Naive thymus-derived CD4-positive, alpha-beta T cell (primary cell): ENCODE measurements around the gene FAM32A. TPM values are rescaled to one million over a fixed set of nuclear protein-coding genes. Genes with fewer than 3 reads are reported as not detected.

ENCODE experiments used
- ATAC-seq: fragments of 150-1000 bp; cut with Tn5 transposase; 2 replicates; pipeline ENCODE4 v1.10.0; 2021; ENCODE audit warnings: mild to moderate bottlenecking, moderate library complexity
- CTCF ChIA-PET: fragments of 350-600 bp; sonication (Branson Sonifier 250); formaldehyde crosslinking; loops from one replicate; lab custom pipeline; 2021; ENCODE audit warnings: antibody characterized with exemption; lab: Charles Lee
- POLR2A ChIA-PET: fragments of 350-600 bp; sonication (Branson Sonifier 250); formaldehyde crosslinking; loops from one replicate; lab custom pipeline; 2021; ENCODE audit warnings: antibody characterized with exemption, inconsistent platforms; lab: Charles Lee
- DNase-seq, 9 donors: peaks; one replicate each; pipeline versions ENCODE4 v3.0.0 to v3.0.0-alpha.2; 2020 to 2022; ENCODE audit warnings: mixed read lengths in 1 of 9
- H3K27ac ChIP-seq: one replicate; pipeline ENCODE4 v1.7.0; 2013; ENCODE audit warnings: mild to moderate bottlenecking, low read depth, low read length, moderate library complexity
- H3K27me3 ChIP-seq, 2 donors: one replicate each; pipeline ENCODE4 v1.7.0; 2013; ENCODE audit warnings: low read length in 2 of 2, mild to moderate bottlenecking in 2 of 2, moderate library complexity in 2 of 2; ENCODE audit not compliant: control insufficient read depth in 2 of 2, insufficient read depth in 2 of 2
- H3K36me3 ChIP-seq, 3 experiments: 1 replicate in 2 of 3; 2 replicates in 1 of 3; pipeline ENCODE4 v1.7.0; 2013; ENCODE audit warnings: low read length in 3 of 3, mild to moderate bottlenecking in 3 of 3, moderate library complexity in 1 of 3; ENCODE audit not compliant: insufficient read depth in 3 of 3, control insufficient read depth in 2 of 3
- H3K4me1 ChIP-seq, 2 donors: one replicate each; pipeline ENCODE4 v1.7.0; 2013; ENCODE audit warnings: low read length in 2 of 2, mild to moderate bottlenecking in 2 of 2, moderate library complexity in 1 of 2; ENCODE audit not compliant: control insufficient read depth in 2 of 2, insufficient read depth in 2 of 2
- H3K4me3 ChIP-seq: 2 replicates; pipeline ENCODE4 v1.7.0; 2013; ENCODE audit warnings: mild to moderate bottlenecking, low read length
- H3K9me3 ChIP-seq, 3 experiments: 1 replicate in 2 of 3; 2 replicates in 1 of 3; pipeline ENCODE4 v1.7.0; 2013; ENCODE audit warnings: low read length in 3 of 3; ENCODE audit not compliant: control insufficient read depth in 2 of 3
- H3K27ac Mint-ChIP-seq, 9 donors: one replicate each; pipeline ENCODE4 v1.8.0; 2020 to 2022; ENCODE audit warnings: mixed read lengths in 9 of 9, mild to moderate bottlenecking in 8 of 9, moderate library complexity in 5 of 9, inconsistent platforms in 2 of 9
- H3K27me3 Mint-ChIP-seq, 5 donors: one replicate each; pipeline ENCODE4 v1.8.0; 2021 to 2022; ENCODE audit warnings: mixed read lengths in 5 of 5, mild to moderate bottlenecking in 1 of 5
- H3K36me3 Mint-ChIP-seq, 5 donors: one replicate each; pipeline ENCODE4 v1.8.0; 2020 to 2022; ENCODE audit warnings: mixed read lengths in 5 of 5, mild to moderate bottlenecking in 3 of 5, inconsistent platforms in 1 of 5
- H3K4me1 Mint-ChIP-seq, 7 donors: one replicate each; pipeline ENCODE4 v1.8.0; 2020 to 2022; ENCODE audit warnings: mixed read lengths in 7 of 7, mild to moderate bottlenecking in 3 of 7, inconsistent platforms in 1 of 7
- H3K4me3 Mint-ChIP-seq, 10 donors: one replicate each; pipeline ENCODE4 v1.8.0; 2020 to 2022; ENCODE audit warnings: mild to moderate bottlenecking in 10 of 10, mixed read lengths in 10 of 10, moderate library complexity in 6 of 10, inconsistent platforms in 2 of 10
- H3K9me3 Mint-ChIP-seq, 11 donors: one replicate each; pipeline ENCODE4 v1.8.0; 2020 to 2022; ENCODE audit warnings: mixed read lengths in 11 of 11, mild to moderate bottlenecking in 4 of 11, inconsistent platforms in 1 of 11, moderate library complexity in 1 of 11
- intact Hi-C, 2 donors: fragments of 100-400 bp; cut with micrococcal nuclease; formaldehyde crosslinking; loops; one replicate each; pipeline ENCODE4 v1.15.1; 2023
- polyA plus RNA-seq, 2 donors: library from polyadenylated mRNA; unstranded; fragments of 300-500 nt; fragmentation: Illumina TruSeq; gene quantifications; one replicate each; pipeline ENCODE4 v1.2.3, GENCODE V29; 2021
- total RNA-seq, 6 experiments: library from RNA in 5 of 6; stranded (reverse) in 5 of 6; gene quantifications; 1 replicate in 5 of 6; 2 replicates in 1 of 6; pipeline ENCODE4 v1.2.3 and lab custom pipeline; 2021 to 2026

FAM32A gene
- total and polyA plus RNA-seq, 7 experiments from 2014 or later = 45.9 to 177 (median 66.3) TPM

DNA sequence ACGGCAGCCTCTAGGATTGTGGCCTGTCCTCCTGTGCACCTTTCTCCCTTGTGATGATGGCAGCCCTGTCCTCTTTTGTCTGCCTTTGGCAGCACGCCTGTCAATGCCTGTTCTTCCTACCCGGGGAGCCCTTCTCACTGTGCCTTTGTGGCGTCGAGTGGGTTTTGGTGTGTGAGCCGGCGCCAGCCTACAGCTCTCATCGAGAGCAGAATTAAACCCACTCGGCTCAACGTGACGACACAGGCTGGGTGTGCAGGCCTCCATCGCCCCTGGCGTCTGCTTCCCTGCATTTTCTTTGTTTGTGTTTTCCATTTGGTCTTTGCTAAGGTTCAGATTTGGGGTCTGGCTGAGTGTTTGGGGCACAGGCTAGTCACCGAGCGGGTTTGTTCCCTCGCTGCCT lies 46.9 kb downstream of the FAM32A start:
- peaks cover 0 to 6% (median 0%) of the 10 kb centered on the region in 11 donors for H3K9me3 Mint-ChIP-seq
- Histone ChIP-seq H3K4me3 (no peak overlapping the region), H3K27me3 (no peaks in the 10 kb centered on the region), H3K36me3 (peaks cover 0 to 84% (median 5%) of the 10 kb centered on the region in 3 experiments), H3K9me3 (no peaks in the 10 kb centered on the region), H3K27ac (no peak overlapping the region), H3K4me1 (peaks cover 0 to 5% of the 10 kb centered on the region in 2 donors)
- H3K27ac Mint-ChIP-seq = peak overlapping the region in 2 of 9 donors; percentile 20 to 39
- H3K36me3 Mint-ChIP-seq = peaks cover 13 to 58% (median 27%) of the 10 kb centered on the region in 5 donors
- DNase-seq (no peak), ATAC-seq (no peak)
- H3K4me1 Mint-ChIP-seq = peaks cover 11 to 22% (median 13%) of the 10 kb centered on the region in 7 donors
- intact Hi-C loops = no loop called here
- no peak overlapping the region for H3K4me3 Mint-ChIP-seq
- H3K27me3 Mint-ChIP-seq = no peaks in the 10 kb centered on the region
- CTCF ChIA-PET = no interaction called here
- POLR2A ChIA-PET = interaction anchor here (1.2 kb wide), 1 partner anchor 17 kb away, joined by 6 read pairs; no protein-coding TSS in a partner anchor

DNA sequence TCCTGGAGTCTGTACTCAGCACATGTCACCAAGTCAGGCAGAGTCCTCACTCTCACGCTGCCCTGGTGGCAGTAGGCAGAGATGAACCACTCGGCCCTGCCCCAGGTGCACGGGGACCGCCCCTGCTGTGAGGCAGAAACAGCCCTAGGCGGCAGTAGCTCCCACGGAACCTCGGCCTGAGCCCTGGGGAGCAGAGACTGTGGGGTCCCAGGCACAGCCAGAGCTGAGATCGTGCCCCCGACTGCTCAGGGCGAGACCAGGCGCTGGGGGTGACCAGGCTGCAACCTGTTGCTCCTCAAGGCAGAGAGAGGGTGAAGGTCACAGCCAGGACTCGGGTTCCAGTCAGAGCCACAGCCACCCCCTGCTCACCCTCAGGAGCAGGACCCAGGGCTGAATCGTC lies 47.4 kb downstream of the FAM32A start:
- H3K36me3 ChIP-seq = peaks cover 0 to 80% (median 5%) of the 10 kb centered on the region in 3 experiments
- POLR2A ChIA-PET = interaction anchor here (0.9 to 1.2 kb wide), 2 partner anchors 8 to 18 kb away, joined by 4 to 6 read pairs; no protein-coding TSS in a partner anchor
- H3K9me3 ChIP-seq = no peaks in the 10 kb centered on the region
- H3K27ac Mint-ChIP-seq = no peak overlapping the region
- ATAC-seq (no peak), DNase-seq (no peak)
- H3K4me1 Mint-ChIP-seq = peaks cover 11 to 22% (median 14%) of the 10 kb centered on the region in 7 donors
- no peak overlapping the region for H3K27ac ChIP-seq
- peaks cover 0 to 8% of the 10 kb centered on the region in 2 donors for H3K4me1 ChIP-seq
- no peak overlapping the region for H3K4me3 ChIP-seq
- CTCF ChIA-PET = no interaction called here
- intact Hi-C loops = no loop called here
- H3K4me3 Mint-ChIP-seq = no peak overlapping the region
- no peaks in the 10 kb centered on the region for H3K27me3 ChIP-seq
- H3K36me3 Mint-ChIP-seq = peaks cover 13 to 58% (median 27%) of the 10 kb centered on the region in 5 donors
- H3K9me3 Mint-ChIP-seq = peaks cover 0 to 6% (median 0%) of the 10 kb centered on the region in 11 donors
- H3K27me3 Mint-ChIP-seq = no peaks in the 10 kb centered on the region

DNA sequence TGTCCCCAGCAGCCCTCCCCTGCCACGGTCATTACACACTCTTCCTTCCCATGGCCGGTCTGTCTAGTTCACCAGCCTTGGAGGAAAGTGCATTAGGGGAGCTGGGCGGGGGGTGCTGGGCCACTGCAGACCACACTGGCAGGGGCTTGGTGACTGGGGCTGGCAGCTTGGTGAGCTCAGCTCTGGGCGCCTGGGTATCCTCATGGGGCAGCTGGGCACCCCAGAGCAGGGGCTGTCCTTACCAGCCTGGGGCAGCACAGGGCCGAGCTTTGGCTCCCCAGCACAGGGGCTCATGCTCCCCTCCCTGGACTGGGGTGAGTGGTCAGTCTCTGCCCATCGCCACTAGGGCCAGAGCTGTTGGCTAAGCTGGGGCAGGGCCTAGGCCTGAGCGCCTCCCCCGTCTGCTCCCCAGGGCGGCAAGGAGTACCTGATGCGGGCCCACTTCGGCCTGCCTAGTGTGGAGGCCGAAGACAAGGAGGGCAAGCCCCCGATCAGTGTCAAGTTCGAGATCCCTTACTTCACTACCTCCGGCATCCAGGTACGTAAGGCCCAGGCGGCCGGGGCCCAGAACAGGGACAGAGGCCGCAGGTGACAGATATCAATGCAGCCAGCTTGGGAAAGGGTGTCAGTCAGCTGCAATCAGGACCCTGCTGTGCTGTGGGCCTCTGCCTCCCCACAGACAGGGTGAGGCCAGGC lies 48.0 kb downstream of the FAM32A start:
- ChIA-PET POLR2A (interaction anchor here (0.9 kb wide), 1 partner anchor 9 kb away, joined by 4 read pairs; no protein-coding TSS in a partner anchor), CTCF (no interaction called here)
- peaks cover 13 to 54% (median 27%) of the 10 kb centered on the region in 5 donors for H3K36me3 Mint-ChIP-seq
- peaks cover 0 to 73% (median 5%) of the 10 kb centered on the region in 3 experiments for H3K36me3 ChIP-seq
- H3K9me3 ChIP-seq = no peaks in the 10 kb centered on the region
- no peak overlapping the region for H3K4me3 ChIP-seq
- DNase-seq (no peak), ATAC-seq (no peak)
- peaks cover 0 to 6% (median 0%) of the 10 kb centered on the region in 11 donors for H3K9me3 Mint-ChIP-seq
- no peak overlapping the region for H3K27ac ChIP-seq
- no peak overlapping the region for H3K4me3 Mint-ChIP-seq
- H3K27me3 Mint-ChIP-seq = no peaks in the 10 kb centered on the region
- H3K4me1 Mint-ChIP-seq = peaks cover 15 to 26% (median 20%) of the 10 kb centered on the region in 7 donors
- intact Hi-C loops = no loop called here
- H3K27ac Mint-ChIP-seq = peak overlapping the region in 4 of 9 donors; percentile 22 to 93 (median 60)
- no peaks in the 10 kb centered on the region for H3K27me3 ChIP-seq
- H3K4me1 ChIP-seq = peaks cover 0 to 14% of the 10 kb centered on the region in 2 donors

DNA sequence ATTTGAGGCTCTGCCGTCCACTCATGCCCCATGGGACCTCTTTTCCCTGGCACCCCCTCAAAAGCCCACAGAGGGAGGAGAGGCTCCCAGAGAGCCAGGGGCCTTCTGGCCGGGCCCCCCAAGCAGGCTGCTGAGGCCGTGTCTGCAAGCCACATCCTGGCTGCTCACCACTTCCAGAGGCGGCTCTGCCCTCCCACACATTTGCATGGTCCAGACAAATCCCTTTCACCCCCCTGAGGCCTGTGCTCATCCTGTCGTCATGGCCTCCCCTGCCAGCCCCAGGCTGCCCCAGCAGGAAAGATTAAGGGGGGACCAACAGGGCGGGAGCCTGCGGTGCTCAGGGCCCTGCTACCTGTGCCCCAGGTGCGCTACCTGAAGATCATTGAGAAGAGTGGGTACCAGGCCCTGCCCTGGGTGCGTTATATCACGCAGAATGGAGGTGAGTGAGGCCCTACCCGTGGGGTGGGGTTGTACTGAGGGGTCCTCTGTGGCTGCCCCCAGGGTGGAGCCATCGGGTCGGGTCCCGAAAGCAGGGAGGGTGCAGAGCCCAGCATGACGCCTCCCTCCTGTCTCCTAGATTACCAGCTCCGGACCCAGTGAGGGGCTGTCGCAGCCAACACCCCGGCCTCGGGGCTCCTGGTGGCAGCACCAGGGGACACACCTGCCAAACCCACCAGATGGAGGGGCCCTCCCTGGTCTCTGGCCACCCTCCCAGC lies 48.8 kb downstream of the FAM32A start:
- peaks cover 18 to 31% (median 28%) of the 10 kb centered on the region in 7 donors for H3K4me1 Mint-ChIP-seq
- no peak overlapping the region for H3K4me3 ChIP-seq
- peaks cover 0 to 6% (median 0%) of the 10 kb centered on the region in 11 donors for H3K9me3 Mint-ChIP-seq
- H3K27me3 Mint-ChIP-seq = no peaks in the 10 kb centered on the region
- H3K36me3 Mint-ChIP-seq = peaks cover 12 to 51% (median 27%) of the 10 kb centered on the region in 5 donors
- H3K4me3 Mint-ChIP-seq = peak overlapping the region in 1 of 10 donors; percentile 12
- peaks cover 0 to 65% (median 3%) of the 10 kb centered on the region in 3 experiments for H3K36me3 ChIP-seq
- peaks cover 0 to 22% of the 10 kb centered on the region in 2 donors for H3K4me1 ChIP-seq
- DNase-seq = no peak
- no peaks in the 10 kb centered on the region for H3K9me3 ChIP-seq
- ATAC-seq = no peak
- POLR2A ChIA-PET = no interaction called here
- CTCF ChIA-PET = no interaction called here
- H3K27me3 ChIP-seq = no peaks in the 10 kb centered on the region
- H3K27ac Mint-ChIP-seq = peak overlapping the region in 4 of 9 donors; percentile 50 to 82 (median 68)
- no peak overlapping the region for H3K27ac ChIP-seq
- intact Hi-C loops = no loop called here

- Mint-ChIP-seq H3K4me1 (peaks cover 16 to 39% (median 33%) of the 10 kb centered on the region in 7 donors), H3K4me3 (peak overlapping the region in 2 of 10 donors; percentile 7 to 12), H3K27ac (peak overlapping the region in 3 of 9 donors; percentile 56 to 89 (median 82)), H3K9me3 (peaks cover 0 to 6% (median 0%) of the 10 kb centered on the region in 11 donors), H3K36me3 (peaks cover 4 to 45% (median 22%) of the 10 kb centered on the region in 5 donors), H3K27me3 (no peaks in the 10 kb centered on the region)
- ChIA-PET CTCF (interaction anchor here (0.6 kb wide), 1 partner anchor 13 kb away, joined by 3 read pairs; no protein-coding TSS in a partner anchor), POLR2A (interaction anchor here (0.6 to 0.8 kb wide), 3 partner anchors 9 to 95 kb away, joined by 3 to 4 read pairs (median 3); no protein-coding TSS in a partner anchor)
- Histone ChIP-seq H3K4me1 (peaks cover 0 to 30% of the 10 kb centered on the region in 2 donors), H3K27ac (no peak overlapping the region), H3K27me3 (no peaks in the 10 kb centered on the region), H3K4me3 (no peak overlapping the region), H3K9me3 (no peaks in the 10 kb centered on the region), H3K36me3 (peaks cover 0 to 57% (median 0%) of the 10 kb centered on the region in 3 experiments)
- intact Hi-C loops = no loop called here
- ATAC-seq (no peak), DNase-seq (no peak)
Observed at GRCh38 chr19:16234552-16235445, 49.6 kb downstream of the FAM32A start.
